Measurements from ENCODE around the gene PPP1R37.

DNA sequence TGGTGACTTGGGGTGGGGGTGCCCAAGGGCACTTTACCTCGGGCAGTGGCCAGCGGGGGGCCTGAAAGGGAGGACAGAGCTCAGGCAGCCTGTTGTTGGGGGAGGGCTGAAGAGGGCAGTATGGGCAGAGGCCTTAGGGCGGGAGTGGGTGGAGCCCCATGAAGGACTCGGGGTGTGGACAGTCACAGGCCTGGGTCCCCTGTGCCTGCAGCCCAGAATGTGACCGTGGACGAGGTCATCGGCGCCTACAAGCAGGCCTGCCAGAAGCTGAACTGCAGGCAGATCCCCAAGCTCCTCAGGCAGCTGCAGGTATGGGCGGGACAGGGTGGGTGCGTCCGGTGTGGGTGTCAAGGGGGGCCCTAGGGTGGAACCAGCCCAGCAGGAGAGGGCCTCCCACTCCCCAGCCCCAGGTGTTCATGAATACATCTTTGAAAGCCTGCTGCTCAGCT, 45.3 kb downstream of the PPP1R37 start:
- TF ChIP-seq CTCF (conservative IDR thresholded peaks at IDR 0.05) (no peak), ZFX (IDR thresholded peaks at IDR 0.05) (no peak)

Data from C4-2B (cell line).